ENCODE results near the gene CYP2U1.

- TF ChIP-seq MAFK (IDR thresholded peaks at IDR 0.05; ENCODE audit: low read length): no peak
- TF ChIP-seq CTCF (IDR thresholded peaks at IDR 0.05 in 2 of 3, conservative IDR thresholded peaks at IDR 0.05 in 1 of 3; ENCODE audit: insufficient read depth in 2 of 3, low read depth in 1 of 3, low read length in 3 of 3): peak in 1 of 3 experiments; percentile 11; a peak in 1 of 6 replicates
- no peak for TF ChIP-seq ZBTB17 (CRISPR knock-in tag; IDR thresholded peaks at IDR 0.05)
- TF ChIP-seq ARID2 (IDR thresholded peaks at IDR 0.05): no peak
- TF ChIP-seq E2F5 (CRISPR knock-in tag; IDR thresholded peaks at IDR 0.05): no peak
- TF ChIP-seq HDAC1 (IDR thresholded peaks at IDR 0.05): no peak
- TF ChIP-seq ZC3H11A (IDR thresholded peaks at IDR 0.05; ENCODE audit: low read depth, low read length): no peak
- no peak for TF ChIP-seq SRSF9 (IDR thresholded peaks at IDR 0.05; ENCODE audit: borderline replicate concordance, low read depth, low read length)
- TF ChIP-seq USF2 (CRISPR knock-in tag; IDR thresholded peaks at IDR 0.05): no peak
- no peak for TF ChIP-seq ZNF274 (IDR thresholded peaks at IDR 0.05; ENCODE audit: borderline replicate concordance, low read depth, low read length)
Observed at GRCh38 chr4:107994894-107995293, 63.5 kb downstream of the CYP2U1 start.
